K562 (cell line): ENCODE results near the gene TMPRSS9.

Experiments used
- BHLHE40 ChIP-seq: IDR thresholded peaks from 2 replicates; pipeline ENCODE4 v1.6.1; 2011; ENCODE audit warnings: low read length, improper control_type of control experiment
- EZH2 ChIP-seq: IDR thresholded peaks from 2 replicates; pipeline ENCODE4 v1.6.1; 2012; ENCODE audit warnings: low read depth, mild to moderate bottlenecking, inconsistent platforms, low read length, borderline replicate concordance
- FOSL1 ChIP-seq: fragments of 200-800 bp; sonication (Bioruptor generic); conservative IDR thresholded peaks from 2 replicates; pipeline ENCODE4 v1.6.1; 2016; ENCODE audit warnings: missing genetic modification characterization, missing compliant biosample characterization
- JUNB ChIP-seq: fragments of 450-650 bp; formaldehyde crosslinking; conservative IDR thresholded peaks from 2 replicates; pipeline ENCODE4 v1.4.0; 2020; ENCODE audit warnings: mild to moderate bottlenecking
- KLF16 ChIP-seq: IDR thresholded peaks from 2 replicates; pipeline ENCODE4 v1.6.1; 2016; ENCODE audit warnings: antibody characterized with exemption
- POLR2AphosphoS5 ChIP-seq: IDR thresholded peaks from 2 replicates; pipeline ENCODE4 v1.6.1; 2011; ENCODE audit warnings: mild to moderate bottlenecking, low read depth, low read length, moderate library complexity; ENCODE audit not compliant: control insufficient read depth, insufficient read depth
- RBM17 ChIP-seq: fragments of 200-400 bp; formaldehyde crosslinking; IDR thresholded peaks from 2 replicates; pipeline ENCODE4 v1.6.1; 2017; ENCODE audit warnings: low read depth, mild to moderate bottlenecking, low read length, borderline replicate concordance
- TEAD4 ChIP-seq, 2 experiments: sonication (generic) in 1 of 2; formaldehyde crosslinking in 1 of 2; IDR thresholded peaks; 2 replicates each; pipeline versions ENCODE4 v1.6.1 to v1.8.0; 2012 to 2022; ENCODE audit warnings: borderline replicate concordance in 1 of 2, inconsistent platforms in 1 of 2, low read length in 1 of 2, mild to moderate bottlenecking in 1 of 2, missing genetic modification reagents in 1 of 2
- ZBTB8A ChIP-seq: fragments of 450-650 bp; IDR thresholded peaks from 2 replicates; pipeline ENCODE4 v1.6.1; 2018; ENCODE audit warnings: mild to moderate bottlenecking, moderate library complexity; ENCODE audit not compliant: partially characterized antibody
- ZNF232 ChIP-seq: sonication (generic); formaldehyde crosslinking; IDR thresholded peaks from 2 replicates; pipeline ENCODE4 v1.8.0; 2022; ENCODE audit warnings: mild to moderate bottlenecking, missing genetic modification reagents
- TF ChIP-seq, protein P1 (sequence below): sonication (generic); formaldehyde crosslinking; IDR thresholded peaks from 2 replicates; pipeline ENCODE4 v1.8.0; 2022; ENCODE audit warnings: mild to moderate bottlenecking, low read depth, missing genetic modification reagents
- TF ChIP-seq, protein P2 (sequence below), 3 experiments: IDR thresholded peaks in 2 of 3; conservative IDR thresholded peaks in 1 of 3; 2 replicates each; pipeline ENCODE4 v1.5.1; 2011 to 2012; ENCODE audit warnings: low read length in 3 of 3, mild to moderate bottlenecking in 3 of 3, control low read depth in 2 of 3, improper control_type of control experiment in 1 of 3, inconsistent platforms in 1 of 3, low read depth in 1 of 3, mixed read lengths in 1 of 3, moderate library complexity in 1 of 3; ENCODE audit not compliant: insufficient read depth in 2 of 3
- TF ChIP-seq, protein P3 (sequence below), 2 experiments: fragments of 450-650 bp; formaldehyde crosslinking in 1 of 2; IDR thresholded peaks; 2 replicates each; pipeline versions ENCODE4 v1.4.0 to v1.6.1; 2014 to 2020; ENCODE audit warnings: mild to moderate bottlenecking in 2 of 2, borderline replicate concordance in 1 of 2, low read depth in 1 of 2
- TF ChIP-seq, protein P4 (sequence below): fragments of 150-350 bp; conservative IDR thresholded peaks from 2 replicates; pipeline ENCODE4 v1.6.1; 2014; ENCODE audit warnings: low read length

DNA sequence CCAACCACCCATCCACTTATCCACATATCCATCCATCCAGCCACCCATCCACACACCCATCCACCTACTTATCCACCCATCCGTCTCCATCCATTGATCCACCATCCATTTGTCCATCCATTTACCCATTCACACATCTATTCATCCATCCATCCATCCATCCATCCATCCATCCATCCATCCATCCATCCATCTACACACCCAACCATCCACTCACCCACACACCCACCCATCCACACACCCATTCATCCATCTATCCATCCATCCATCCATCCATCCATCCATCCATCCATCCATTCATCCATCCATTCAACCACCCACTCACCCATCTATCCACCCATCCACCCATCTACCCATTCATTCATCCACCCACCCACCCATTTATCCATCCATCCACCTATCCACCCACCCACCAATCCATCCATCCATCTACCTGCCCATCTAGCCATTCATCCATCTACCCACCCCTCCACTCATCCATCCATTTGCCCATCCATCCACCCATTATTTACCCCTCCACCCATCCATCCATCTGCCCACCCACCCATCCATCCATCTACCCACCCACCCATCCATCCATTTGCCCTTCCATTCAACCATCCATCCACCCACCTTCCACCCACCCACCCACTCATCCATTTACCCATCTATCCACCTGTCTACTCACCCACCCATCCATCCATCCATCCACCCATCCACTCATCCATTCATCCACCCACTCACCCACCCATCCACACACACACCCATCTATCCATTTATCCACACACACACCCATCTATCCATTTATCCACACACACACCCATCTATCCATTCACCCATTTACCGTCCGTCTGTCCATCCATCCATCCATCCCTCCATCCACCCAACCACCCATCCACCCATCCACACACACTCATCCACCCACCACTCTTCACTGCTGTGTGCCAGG is 2.5 kb upstream of the TMPRSS9 start:
- TF ChIP-seq KLF16 (no peak), ZBTB8A (no peak), EZH2 (no peak), BHLHE40 (no peak), FOSL1 (tag) (no peak), POLR2AphosphoS5 (no peak), TEAD4 (IDR thresholded peaks at IDR 0.05; ENCODE audit: low read length) (no peak), TEAD4 (CRISPR knock-in tag; IDR thresholded peaks at IDR 0.05; ENCODE audit: borderline replicate concordance) (no peak), JUNB (CRISPR knock-in tag) (no peak), ZNF232 (CRISPR knock-in tag) (no peak), RBM17 (no peak)
- TF ChIP-seq, protein P1, sequence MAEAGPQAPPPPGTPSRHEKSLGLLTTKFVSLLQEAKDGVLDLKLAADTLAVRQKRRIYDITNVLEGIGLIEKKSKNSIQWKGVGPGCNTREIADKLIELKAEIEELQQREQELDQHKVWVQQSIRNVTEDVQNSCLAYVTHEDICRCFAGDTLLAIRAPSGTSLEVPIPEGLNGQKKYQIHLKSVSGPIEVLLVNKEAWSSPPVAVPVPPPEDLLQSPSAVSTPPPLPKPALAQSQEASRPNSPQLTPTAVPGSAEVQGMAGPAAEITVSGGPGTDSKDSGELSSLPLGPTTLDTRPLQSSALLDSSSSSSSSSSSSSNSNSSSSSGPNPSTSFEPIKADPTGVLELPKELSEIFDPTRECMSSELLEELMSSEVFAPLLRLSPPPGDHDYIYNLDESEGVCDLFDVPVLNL (CRISPR knock-in tag): no peak
- TF ChIP-seq, protein P2, sequence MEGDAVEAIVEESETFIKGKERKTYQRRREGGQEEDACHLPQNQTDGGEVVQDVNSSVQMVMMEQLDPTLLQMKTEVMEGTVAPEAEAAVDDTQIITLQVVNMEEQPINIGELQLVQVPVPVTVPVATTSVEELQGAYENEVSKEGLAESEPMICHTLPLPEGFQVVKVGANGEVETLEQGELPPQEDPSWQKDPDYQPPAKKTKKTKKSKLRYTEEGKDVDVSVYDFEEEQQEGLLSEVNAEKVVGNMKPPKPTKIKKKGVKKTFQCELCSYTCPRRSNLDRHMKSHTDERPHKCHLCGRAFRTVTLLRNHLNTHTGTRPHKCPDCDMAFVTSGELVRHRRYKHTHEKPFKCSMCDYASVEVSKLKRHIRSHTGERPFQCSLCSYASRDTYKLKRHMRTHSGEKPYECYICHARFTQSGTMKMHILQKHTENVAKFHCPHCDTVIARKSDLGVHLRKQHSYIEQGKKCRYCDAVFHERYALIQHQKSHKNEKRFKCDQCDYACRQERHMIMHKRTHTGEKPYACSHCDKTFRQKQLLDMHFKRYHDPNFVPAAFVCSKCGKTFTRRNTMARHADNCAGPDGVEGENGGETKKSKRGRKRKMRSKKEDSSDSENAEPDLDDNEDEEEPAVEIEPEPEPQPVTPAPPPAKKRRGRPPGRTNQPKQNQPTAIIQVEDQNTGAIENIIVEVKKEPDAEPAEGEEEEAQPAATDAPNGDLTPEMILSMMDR (IDR thresholded peaks at IDR 0.05 in 2 of 3, conservative IDR thresholded peaks at IDR 0.05 in 1 of 3; ENCODE audit: insufficient read depth in 2 of 3, low read depth in 1 of 3, low read length in 3 of 3): no peak
- TF ChIP-seq, protein P3, sequence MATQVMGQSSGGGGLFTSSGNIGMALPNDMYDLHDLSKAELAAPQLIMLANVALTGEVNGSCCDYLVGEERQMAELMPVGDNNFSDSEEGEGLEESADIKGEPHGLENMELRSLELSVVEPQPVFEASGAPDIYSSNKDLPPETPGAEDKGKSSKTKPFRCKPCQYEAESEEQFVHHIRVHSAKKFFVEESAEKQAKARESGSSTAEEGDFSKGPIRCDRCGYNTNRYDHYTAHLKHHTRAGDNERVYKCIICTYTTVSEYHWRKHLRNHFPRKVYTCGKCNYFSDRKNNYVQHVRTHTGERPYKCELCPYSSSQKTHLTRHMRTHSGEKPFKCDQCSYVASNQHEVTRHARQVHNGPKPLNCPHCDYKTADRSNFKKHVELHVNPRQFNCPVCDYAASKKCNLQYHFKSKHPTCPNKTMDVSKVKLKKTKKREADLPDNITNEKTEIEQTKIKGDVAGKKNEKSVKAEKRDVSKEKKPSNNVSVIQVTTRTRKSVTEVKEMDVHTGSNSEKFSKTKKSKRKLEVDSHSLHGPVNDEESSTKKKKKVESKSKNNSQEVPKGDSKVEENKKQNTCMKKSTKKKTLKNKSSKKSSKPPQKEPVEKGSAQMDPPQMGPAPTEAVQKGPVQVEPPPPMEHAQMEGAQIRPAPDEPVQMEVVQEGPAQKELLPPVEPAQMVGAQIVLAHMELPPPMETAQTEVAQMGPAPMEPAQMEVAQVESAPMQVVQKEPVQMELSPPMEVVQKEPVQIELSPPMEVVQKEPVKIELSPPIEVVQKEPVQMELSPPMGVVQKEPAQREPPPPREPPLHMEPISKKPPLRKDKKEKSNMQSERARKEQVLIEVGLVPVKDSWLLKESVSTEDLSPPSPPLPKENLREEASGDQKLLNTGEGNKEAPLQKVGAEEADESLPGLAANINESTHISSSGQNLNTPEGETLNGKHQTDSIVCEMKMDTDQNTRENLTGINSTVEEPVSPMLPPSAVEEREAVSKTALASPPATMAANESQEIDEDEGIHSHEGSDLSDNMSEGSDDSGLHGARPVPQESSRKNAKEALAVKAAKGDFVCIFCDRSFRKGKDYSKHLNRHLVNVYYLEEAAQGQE (IDR thresholded peaks at IDR 0.05; ENCODE audit: borderline replicate concordance): no peak
- TF ChIP-seq, protein P3 (CRISPR knock-in tag; IDR thresholded peaks at IDR 0.05; ENCODE audit: low read depth): no peak
- TF ChIP-seq, protein P4, sequence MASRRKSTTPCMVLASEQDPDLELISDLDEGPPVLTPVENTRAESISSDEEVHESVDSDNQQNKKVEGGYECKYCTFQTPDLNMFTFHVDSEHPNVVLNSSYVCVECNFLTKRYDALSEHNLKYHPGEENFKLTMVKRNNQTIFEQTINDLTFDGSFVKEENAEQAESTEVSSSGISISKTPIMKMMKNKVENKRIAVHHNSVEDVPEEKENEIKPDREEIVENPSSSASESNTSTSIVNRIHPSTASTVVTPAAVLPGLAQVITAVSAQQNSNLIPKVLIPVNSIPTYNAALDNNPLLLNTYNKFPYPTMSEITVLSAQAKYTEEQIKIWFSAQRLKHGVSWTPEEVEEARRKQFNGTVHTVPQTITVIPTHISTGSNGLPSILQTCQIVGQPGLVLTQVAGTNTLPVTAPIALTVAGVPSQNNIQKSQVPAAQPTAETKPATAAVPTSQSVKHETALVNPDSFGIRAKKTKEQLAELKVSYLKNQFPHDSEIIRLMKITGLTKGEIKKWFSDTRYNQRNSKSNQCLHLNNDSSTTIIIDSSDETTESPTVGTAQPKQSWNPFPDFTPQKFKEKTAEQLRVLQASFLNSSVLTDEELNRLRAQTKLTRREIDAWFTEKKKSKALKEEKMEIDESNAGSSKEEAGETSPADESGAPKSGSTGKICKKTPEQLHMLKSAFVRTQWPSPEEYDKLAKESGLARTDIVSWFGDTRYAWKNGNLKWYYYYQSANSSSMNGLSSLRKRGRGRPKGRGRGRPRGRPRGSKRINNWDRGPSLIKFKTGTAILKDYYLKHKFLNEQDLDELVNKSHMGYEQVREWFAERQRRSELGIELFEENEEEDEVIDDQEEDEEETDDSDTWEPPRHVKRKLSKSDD: no peak
